ENCODE measurements around the gene IL1R1. TPM values are rescaled to one million over a fixed set of nuclear protein-coding genes. Genes with fewer than 3 reads are reported as not detected.

The IL1R1 gene
- total RNA-seq, 1 experiment from 2014 or later = 0.39 TPM

DNA sequence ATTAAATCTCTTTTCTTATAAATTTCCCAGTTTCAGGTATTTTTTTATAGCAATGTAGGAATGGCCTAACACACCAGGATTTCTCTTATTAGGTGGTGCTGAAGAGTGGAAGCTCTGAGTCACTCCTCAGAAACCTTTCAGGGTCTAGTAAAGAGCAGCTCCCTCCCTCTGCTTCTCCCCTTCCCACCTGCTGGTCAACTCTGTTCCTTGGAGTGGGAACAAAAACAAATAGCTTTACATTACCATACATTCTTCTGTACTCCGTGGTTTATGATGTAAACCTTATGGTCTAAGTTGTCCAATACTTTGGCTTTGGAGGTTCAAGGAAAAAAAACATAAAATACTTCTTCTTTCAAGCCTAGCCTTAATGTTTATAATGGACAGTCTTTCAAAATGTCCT is 2.7 kb upstream of the IL1R1 start:
- H3K27ac ChIP-seq (ENCODE audit: insufficient read length, low read depth, low read length) = no peak overlapping the region
- peaks cover 55% of the 10 kb centered on the region for H3K27me3 Mint-ChIP-seq (ENCODE audit: low read depth)

More for the DNA sequence above, 2.7 kb upstream of the IL1R1 start:
- Histone ChIP-seq H3K14ac (ENCODE audit: insufficient read depth, low read length) (no peak overlapping the region), H3K56ac (ENCODE audit: insufficient read length, low read depth, low read length) (no peak overlapping the region), H3K23me2 (ENCODE audit: insufficient read length, low read depth, low read length, poor library complexity, severe bottlenecking) (peaks cover 3% of the 10 kb centered on the region), H3K23ac (ENCODE audit: insufficient read length, low read depth, low read length) (no peak overlapping the region), H3K9me3 (ENCODE audit: control insufficient read depth, low read depth, low read length) (no peaks in the 10 kb centered on the region), H2AFZ (ENCODE audit: low read length) (no peak overlapping the region), H3T11ph (ENCODE audit: low read length) (no peak overlapping the region), H2BK20ac (ENCODE audit: low read depth, low read length, poor library complexity, severe bottlenecking) (no peak overlapping the region), H3K4me2 (ENCODE audit: insufficient read depth, insufficient read length, low read length) (no peak overlapping the region), H4K8ac (replicated peaks; ENCODE audit: insufficient read length, low read depth, low read length) (no peak overlapping the region), H2AK5ac (ENCODE audit: insufficient read length, low read length) (no peak overlapping the region), H2BK120ac (ENCODE audit: low read depth, low read length, poor library complexity, severe bottlenecking) (no peak overlapping the region), H4K91ac (ENCODE audit: insufficient read length, low read depth, low read length) (no peak overlapping the region), H4K5ac (ENCODE audit: insufficient read length, low read depth, low read length) (no peak overlapping the region), H3K79me1 (ENCODE audit: insufficient read depth, low read depth, low read length, poor library complexity, severe bottlenecking) (no peaks in the 10 kb centered on the region), H3K79me2 (ENCODE audit: insufficient read depth, low read length) (no peaks in the 10 kb centered on the region), H2BK5ac (ENCODE audit: insufficient read length, low read length) (no peak overlapping the region), H3K4me1 (ENCODE audit: insufficient read depth, low read length) (no peaks in the 10 kb centered on the region), H3K18ac (ENCODE audit: insufficient read length, low read depth, low read length) (no peak overlapping the region), H4K20me1 (ENCODE audit: control insufficient read depth, insufficient read depth, insufficient read length) (no peaks in the 10 kb centered on the region), H2BK15ac (ENCODE audit: low read depth, low read length) (no peak overlapping the region), H3K9ac (ENCODE audit: extremely low read depth, insufficient read length, low read length) (no peak overlapping the region), H3K4ac (ENCODE audit: low read depth, low read length) (no peak overlapping the region), H3K27me3 (ENCODE audit: insufficient read depth, low read length) (peaks cover 6% of the 10 kb centered on the region; the same call in 1 of the 2 replicates), H2BK12ac (ENCODE audit: insufficient read length, low read depth, low read length) (no peak overlapping the region)
- peaks cover 17 to 19% of the 10 kb centered on the region in 2 experiments for H3K4me1 Mint-ChIP-seq
- no peak for DNase-seq
- TF ChIP-seq, protein P1, sequence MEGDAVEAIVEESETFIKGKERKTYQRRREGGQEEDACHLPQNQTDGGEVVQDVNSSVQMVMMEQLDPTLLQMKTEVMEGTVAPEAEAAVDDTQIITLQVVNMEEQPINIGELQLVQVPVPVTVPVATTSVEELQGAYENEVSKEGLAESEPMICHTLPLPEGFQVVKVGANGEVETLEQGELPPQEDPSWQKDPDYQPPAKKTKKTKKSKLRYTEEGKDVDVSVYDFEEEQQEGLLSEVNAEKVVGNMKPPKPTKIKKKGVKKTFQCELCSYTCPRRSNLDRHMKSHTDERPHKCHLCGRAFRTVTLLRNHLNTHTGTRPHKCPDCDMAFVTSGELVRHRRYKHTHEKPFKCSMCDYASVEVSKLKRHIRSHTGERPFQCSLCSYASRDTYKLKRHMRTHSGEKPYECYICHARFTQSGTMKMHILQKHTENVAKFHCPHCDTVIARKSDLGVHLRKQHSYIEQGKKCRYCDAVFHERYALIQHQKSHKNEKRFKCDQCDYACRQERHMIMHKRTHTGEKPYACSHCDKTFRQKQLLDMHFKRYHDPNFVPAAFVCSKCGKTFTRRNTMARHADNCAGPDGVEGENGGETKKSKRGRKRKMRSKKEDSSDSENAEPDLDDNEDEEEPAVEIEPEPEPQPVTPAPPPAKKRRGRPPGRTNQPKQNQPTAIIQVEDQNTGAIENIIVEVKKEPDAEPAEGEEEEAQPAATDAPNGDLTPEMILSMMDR (conservative IDR thresholded peaks at IDR 0.05) = no peak
- H3K27ac Mint-ChIP-seq = no peak overlapping the region
- WGBS (ENCODE audit: extremely low coverage, insufficient read length, low lambda C conversion rate) = no CpG with 5 or more reads among the region's 1 CpG
- H3K36me3 Mint-ChIP-seq (ENCODE audit: insufficient read depth in 1 of 3, low read depth in 3 of 3) = no peaks in the 10 kb centered on the region
- no peak overlapping the region for H3K4me3 Mint-ChIP-seq
- H3K9me3 Mint-ChIP-seq = peaks cover 2 to 4% of the 10 kb centered on the region in 2 experiments; a peak in 2 of 5 replicates
